PC-3 (cell line): Measurements from ENCODE around the gene CCDC197. TPM values are rescaled to one million over a fixed set of nuclear protein-coding genes. Genes with fewer than 3 reads are reported as not detected.

Source experiments
- ATAC-seq: fragments of 200-7000 bp; cut with Tn5 transposase; 2 replicates; pipeline ENCODE4 v1.9.1; 2020; ENCODE audit warnings: mild to moderate bottlenecking, moderate library complexity
- BruUV-seq: library from RNA; stranded (reverse); fragments of 400-500 nt; replicated peaks from 2 replicates; lab custom pipeline; 2021; lab: Mats Ljungman, UMichigan
- CTCF ChIA-PET: fragments of 300-600 bp; sonication (Branson Sonifier 250); formaldehyde crosslinking; loops from one replicate; lab custom pipeline; 2022; ENCODE audit warnings: antibody characterized with exemption; lab: Charles Lee
- POLR2A ChIA-PET: fragments of 300-600 bp; sonication (Branson Sonifier 250); formaldehyde crosslinking; loops from one replicate; lab custom pipeline; 2022; ENCODE audit warnings: antibody characterized with exemption; ENCODE audit not compliant: unreplicated experiment; lab: Charles Lee
- DNase-seq: peaks from one replicate; pipeline ENCODE4 v3.0.0-alpha.2; 2015
- H2AFZ ChIP-seq: fragments of 300-600 bp; sonication (generic); 2 replicates; pipeline ENCODE4 v1.6.0; 2016; ENCODE audit warnings: antibody characterized with exemption, low read length
- H3F3A ChIP-seq: fragments of 300-600 bp; sonication (generic); one replicate; pipeline ENCODE4 v1.6.0; 2017; ENCODE audit warnings: antibody characterized with exemption, low read length, control low read depth, mild to moderate bottlenecking; ENCODE audit not compliant: unreplicated experiment
- H3K27ac ChIP-seq: fragments of 300-600 bp; sonication (generic); 2 replicates; pipeline ENCODE4 v1.5.1; 2016; ENCODE audit warnings: mild to moderate bottlenecking, low read length
- H3K27me3 ChIP-seq: fragments of 300-600 bp; sonication (generic); 2 replicates; pipeline ENCODE4 v1.6.1; 2016; ENCODE audit warnings: low read length, mixed read lengths
- H3K36me3 ChIP-seq: fragments of 300-600 bp; sonication (generic); 2 replicates; pipeline ENCODE4 v1.6.1; 2016; ENCODE audit warnings: low read depth, mixed run types, low read length, mixed read lengths
- H3K4me1 ChIP-seq: fragments of 300-600 bp; sonication (generic); 2 replicates; pipeline ENCODE4 v1.5.1; 2016; ENCODE audit warnings: low read length; ENCODE audit not compliant: insufficient read depth
- H3K4me2 ChIP-seq: fragments of 300-600 bp; sonication (generic); 2 replicates; pipeline ENCODE4 v1.6.0; 2016; ENCODE audit warnings: low read length
- H3K4me3 ChIP-seq: fragments of 300-600 bp; sonication (generic); 2 replicates; pipeline ENCODE4 v1.5.1; 2016; ENCODE audit warnings: mild to moderate bottlenecking, low read length, mixed read lengths
- H3K79me2 ChIP-seq: fragments of 300-600 bp; sonication (generic); 2 replicates; pipeline ENCODE4 v1.6.1; 2017; ENCODE audit warnings: low read length, mixed read lengths
- H3K9ac ChIP-seq: fragments of 300-600 bp; sonication (generic); 2 replicates; pipeline ENCODE4 v1.6.0; 2016; ENCODE audit warnings: mild to moderate bottlenecking, low read length
- H3K9me2 ChIP-seq: fragments of 300-600 bp; sonication (generic); replicated peaks from 2 replicates; pipeline ENCODE4 v1.6.1; 2016; ENCODE audit warnings: mixed run types, low read length, mixed read lengths
- H3K9me3 ChIP-seq: fragments of 300-600 bp; sonication (generic); 2 replicates; pipeline ENCODE4 v1.6.1; 2016; ENCODE audit warnings: low read length, mixed read lengths
- H4K20me1 ChIP-seq: fragments of 300-600 bp; sonication (generic); 2 replicates; pipeline ENCODE4 v1.6.1; 2016; ENCODE audit warnings: low read length, mixed read lengths
- EZH2 ChIP-seq: fragments of 300-600 bp; sonication (generic); IDR thresholded peaks from one replicate; pipeline ENCODE4 v1.6.1; 2017; ENCODE audit warnings: antibody characterized with exemption, mild to moderate bottlenecking, low read length; ENCODE audit not compliant: unreplicated experiment
- EZH2phosphoT487 ChIP-seq: fragments of 300-600 bp; sonication (generic); IDR thresholded peaks from 2 replicates; pipeline ENCODE4 v1.6.1; 2018; ENCODE audit warnings: mild to moderate bottlenecking, antibody characterized with exemption, low read length, borderline replicate concordance
- intact Hi-C: fragments of 100-400 bp; cut with micrococcal nuclease; formaldehyde crosslinking; loops from 2 replicates; pipeline ENCODE4 v1.9.0; 2023
- total RNA-seq: library from RNA; depleted of rRNA; stranded (reverse); fragments of >200 nt; gene quantifications from 2 replicates; pipeline ENCODE4 v1.2.3, GENCODE V29; 2014
- TF ChIP-seq, protein P1 (sequence below): fragments of 300-600 bp; sonication (generic); conservative IDR thresholded peaks from 2 replicates; pipeline ENCODE4 v1.5.1; 2017; ENCODE audit warnings: antibody characterized with exemption, low read depth, mild to moderate bottlenecking, low read length

Gene CCDC197
- total RNA-seq, 1 experiment from 2014 or later, result not detected

DNA sequence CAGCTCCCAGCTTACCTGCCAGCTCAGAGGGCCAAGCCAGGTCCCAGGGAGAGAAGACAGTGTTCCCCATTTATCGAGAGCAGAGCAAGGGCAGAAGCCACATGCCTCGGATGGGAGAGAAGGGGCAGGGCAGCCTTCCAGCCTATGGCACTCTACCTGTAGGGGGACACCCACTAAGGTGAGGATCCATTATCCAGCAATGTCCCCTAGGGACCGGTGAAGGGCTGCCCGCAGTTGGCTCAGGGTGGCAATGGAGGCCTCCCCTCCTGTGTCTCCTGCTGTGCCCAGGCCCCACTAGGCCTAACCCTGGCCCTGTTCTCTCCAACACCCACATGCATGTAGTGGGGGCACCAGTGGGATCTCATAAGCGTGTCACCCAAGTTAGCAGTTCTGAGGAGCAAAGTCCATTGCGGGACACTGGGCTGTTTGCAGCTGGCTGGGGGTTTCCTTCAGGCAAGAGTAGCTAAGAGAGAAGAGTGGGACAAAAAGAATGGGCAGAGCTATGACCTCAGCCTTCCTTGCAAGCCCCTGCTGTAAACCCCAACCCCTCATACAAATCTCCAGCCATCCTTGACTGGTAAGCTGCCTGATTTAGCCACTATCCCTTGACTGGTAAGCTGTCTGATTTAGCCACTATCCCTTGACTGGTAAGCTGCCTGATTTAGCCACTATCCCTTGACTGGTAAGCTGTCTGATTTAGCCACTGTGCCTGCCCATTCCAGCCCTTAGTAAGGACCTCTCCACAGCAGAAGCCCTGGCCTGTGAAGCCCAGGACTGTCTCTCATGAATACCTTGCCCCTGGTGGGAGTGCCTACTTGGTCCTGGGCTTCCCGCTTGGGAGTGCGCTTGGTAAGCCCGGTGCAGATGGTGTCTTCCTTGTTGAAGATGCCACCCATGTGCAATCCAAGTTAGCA is 15.5 kb upstream of the CCDC197 start:
- H3F3A ChIP-seq, result no peaks in the 10 kb centered on the region
- H3K9me2 ChIP-seq, result no peaks in the 10 kb centered on the region
- POLR2A ChIA-PET, result no interaction called here
- H3K4me3 ChIP-seq, result no peak overlapping the region
- intact Hi-C loops, result no loop called here
- TF ChIP-seq EZH2phosphoT487 (no peak), EZH2 (no peak)
- TF ChIP-seq, protein P1, sequence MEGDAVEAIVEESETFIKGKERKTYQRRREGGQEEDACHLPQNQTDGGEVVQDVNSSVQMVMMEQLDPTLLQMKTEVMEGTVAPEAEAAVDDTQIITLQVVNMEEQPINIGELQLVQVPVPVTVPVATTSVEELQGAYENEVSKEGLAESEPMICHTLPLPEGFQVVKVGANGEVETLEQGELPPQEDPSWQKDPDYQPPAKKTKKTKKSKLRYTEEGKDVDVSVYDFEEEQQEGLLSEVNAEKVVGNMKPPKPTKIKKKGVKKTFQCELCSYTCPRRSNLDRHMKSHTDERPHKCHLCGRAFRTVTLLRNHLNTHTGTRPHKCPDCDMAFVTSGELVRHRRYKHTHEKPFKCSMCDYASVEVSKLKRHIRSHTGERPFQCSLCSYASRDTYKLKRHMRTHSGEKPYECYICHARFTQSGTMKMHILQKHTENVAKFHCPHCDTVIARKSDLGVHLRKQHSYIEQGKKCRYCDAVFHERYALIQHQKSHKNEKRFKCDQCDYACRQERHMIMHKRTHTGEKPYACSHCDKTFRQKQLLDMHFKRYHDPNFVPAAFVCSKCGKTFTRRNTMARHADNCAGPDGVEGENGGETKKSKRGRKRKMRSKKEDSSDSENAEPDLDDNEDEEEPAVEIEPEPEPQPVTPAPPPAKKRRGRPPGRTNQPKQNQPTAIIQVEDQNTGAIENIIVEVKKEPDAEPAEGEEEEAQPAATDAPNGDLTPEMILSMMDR, result no peak
- no peak overlapping the region for H3K4me2 ChIP-seq
- no peaks in the 10 kb centered on the region for H3K9me3 ChIP-seq
- no TSS peak for BruUV-seq
- ATAC-seq, result no peak
- H3K36me3 ChIP-seq, result no peaks in the 10 kb centered on the region
- no peaks in the 10 kb centered on the region for H4K20me1 ChIP-seq
- 0 out of 2 replicates have a peak, but pooled peaks cover 3% of the 10 kb centered on the region for H3K27me3 ChIP-seq
- DNase-seq, result no peak
- H3K27ac ChIP-seq, result no peak overlapping the region
- no peak overlapping the region for H2AFZ ChIP-seq
- no peak overlapping the region for H3K9ac ChIP-seq
- H3K79me2 ChIP-seq, result no peaks in the 10 kb centered on the region
- peaks cover 2% of the 10 kb centered on the region; the same call in 1 of the 2 replicates for H3K4me1 ChIP-seq
- CTCF ChIA-PET, result interaction anchor here (0.9 kb wide), 1 partner anchor 195 kb away, joined by 3 read pairs; no protein-coding TSS in a partner anchor

DNA sequence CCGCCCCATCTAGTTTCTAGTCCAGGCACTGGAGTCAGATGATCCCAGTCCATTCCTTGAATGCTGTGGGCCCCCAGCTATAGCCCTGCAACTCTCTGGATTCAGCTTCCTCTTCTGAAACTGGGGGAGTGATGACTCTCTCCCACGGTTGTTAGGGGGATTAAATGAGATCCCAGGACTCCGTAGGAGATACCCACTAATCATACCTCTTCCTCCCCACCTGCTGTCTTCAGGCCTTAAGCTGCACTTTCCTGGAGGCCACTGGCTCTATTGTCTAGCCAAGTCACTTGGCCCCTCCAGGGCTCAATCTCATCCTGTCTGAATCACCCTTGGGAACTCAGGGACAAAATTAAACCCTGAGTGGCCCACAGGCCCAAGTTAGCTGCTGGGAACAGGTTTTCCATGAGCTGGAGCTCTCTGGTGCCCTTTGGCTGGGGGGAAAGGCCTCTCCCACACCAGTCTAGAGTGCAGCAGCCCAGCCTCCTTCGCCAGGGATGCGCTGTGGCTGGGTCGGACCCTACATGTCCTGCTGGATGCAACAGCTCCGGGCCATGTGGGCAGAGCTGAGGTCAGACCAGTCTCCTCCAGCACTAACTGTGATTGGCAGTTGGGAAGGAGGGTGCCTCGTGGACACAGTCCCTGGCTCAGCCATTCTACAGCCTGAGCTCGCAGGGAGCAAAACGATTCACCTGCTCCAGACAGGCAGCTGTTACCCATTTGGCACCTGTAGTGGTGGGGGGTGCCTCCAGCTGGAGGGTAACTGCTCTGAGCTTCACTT is 14.7 kb upstream of the CCDC197 start:
- Histone ChIP-seq H4K20me1 (no peaks in the 10 kb centered on the region), H2AFZ (no peak overlapping the region), H3K9me2 (no peaks in the 10 kb centered on the region), H3K4me2 (no peak overlapping the region), H3K27me3 (no peaks in the 10 kb centered on the region), H3K79me2 (no peaks in the 10 kb centered on the region), H3K27ac (no peak overlapping the region), H3K9ac (no peak overlapping the region), H3K4me1 (peaks cover 2% of the 10 kb centered on the region; the same call in 1 of the 2 replicates), H3F3A (no peaks in the 10 kb centered on the region), H3K9me3 (no peaks in the 10 kb centered on the region), H3K4me3 (no peak overlapping the region), H3K36me3 (no peaks in the 10 kb centered on the region)
- DNase-seq, result no peak
- POLR2A ChIA-PET, result no interaction called here
- no peak for ATAC-seq
- TF ChIP-seq EZH2, result no peak
- TF ChIP-seq, protein P1, result no peak
- TF ChIP-seq EZH2phosphoT487, result no peak
- BruUV-seq, result no TSS peak
- CTCF ChIA-PET, result no interaction called here
- intact Hi-C loops, result no loop called here
